AG08395 (cell line): ENCODE measurements around the gene EML3.
"Not testable (repeated sequence)": the region's sequence is repeated elsewhere in the genome, so short reads cannot be mapped to it uniquely, and the experiment has no call there.

ENCODE experiments used
- DNase-seq: peaks from one replicate; pipeline ENCODE4 v3.0.0; 2012; ENCODE audit warnings: mixed read lengths, low spot score

The EML3 gene

DNA sequence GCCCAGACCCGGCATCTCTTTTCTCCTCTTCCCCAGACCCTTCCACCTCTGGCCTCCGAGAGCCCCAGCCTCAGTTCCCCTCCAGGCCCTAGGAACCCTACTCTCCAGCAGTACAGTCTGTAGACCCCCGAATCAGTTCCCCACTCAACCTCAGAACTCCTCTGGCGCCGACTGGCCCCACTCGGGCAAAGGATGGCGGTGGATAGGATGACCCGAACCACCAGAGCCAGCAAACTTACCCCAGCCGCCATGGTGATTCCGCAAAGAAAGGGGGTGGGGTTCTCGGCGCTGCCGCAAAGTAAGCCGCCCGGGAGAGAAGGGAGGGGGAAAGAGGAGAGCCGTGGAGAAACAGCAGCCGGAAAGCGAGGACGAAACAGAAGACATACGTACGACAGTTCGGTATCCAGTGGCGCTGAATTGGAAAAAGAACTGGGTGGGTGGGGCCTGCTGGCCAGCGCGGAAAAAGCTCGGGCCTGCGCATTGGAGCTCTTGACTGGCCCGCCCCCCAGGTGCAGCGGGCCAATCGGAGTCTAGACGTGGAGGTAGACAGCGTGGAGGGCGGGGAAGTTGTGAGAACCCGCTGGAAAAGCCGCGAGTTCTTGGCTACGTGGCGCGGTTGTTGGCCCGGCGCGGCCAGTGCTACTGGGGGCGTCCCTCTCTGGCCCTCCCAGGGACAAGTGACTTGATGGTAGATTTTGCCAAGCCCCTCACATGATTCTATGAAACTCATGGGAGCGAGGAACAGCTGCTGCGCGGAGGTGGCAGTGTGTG, 38.8 kb downstream of the EML3 start, which contains the start of gene EEF1G:
TSS of gene EEF1G (minus strand) at position 300 of the 771 bp plus-strand sequence. CDS start at position 251, 49 bp downstream.
- peak; percentile 99 for DNase-seq

DNA sequence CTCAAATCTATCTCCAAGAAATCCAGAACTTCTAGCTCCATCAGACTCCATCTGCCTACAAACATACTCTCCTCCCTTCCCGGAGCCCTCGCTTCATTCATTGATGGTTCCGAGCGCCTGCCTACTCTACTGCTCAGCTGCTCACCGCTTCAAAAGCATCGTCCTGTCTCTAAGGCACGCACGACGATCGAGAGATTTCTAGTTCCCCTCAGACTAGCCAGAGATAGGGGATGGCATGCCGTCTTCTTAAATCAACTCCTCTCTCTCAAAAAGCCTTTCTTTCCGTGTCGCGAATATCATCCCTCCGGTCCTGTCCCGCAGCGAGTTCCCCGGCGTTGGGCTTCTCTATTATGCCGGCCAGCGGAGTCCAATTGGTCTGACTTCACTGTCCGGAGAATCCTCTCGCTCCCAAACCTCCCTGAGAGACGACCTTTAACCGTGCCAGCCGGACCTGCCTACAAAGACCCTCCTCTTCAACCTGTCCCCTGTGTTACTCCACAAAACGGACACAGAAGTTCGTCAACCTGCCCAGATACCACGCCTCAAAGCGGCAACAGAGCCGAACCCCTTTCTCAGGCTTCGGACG, 39.5 kb downstream of the EML3 start:
- DNase-seq = no peak

GRCh38 chr11:62572431-62572830, 40.1 kb downstream of the EML3 start:
- DNase-seq = no peak

DNA sequence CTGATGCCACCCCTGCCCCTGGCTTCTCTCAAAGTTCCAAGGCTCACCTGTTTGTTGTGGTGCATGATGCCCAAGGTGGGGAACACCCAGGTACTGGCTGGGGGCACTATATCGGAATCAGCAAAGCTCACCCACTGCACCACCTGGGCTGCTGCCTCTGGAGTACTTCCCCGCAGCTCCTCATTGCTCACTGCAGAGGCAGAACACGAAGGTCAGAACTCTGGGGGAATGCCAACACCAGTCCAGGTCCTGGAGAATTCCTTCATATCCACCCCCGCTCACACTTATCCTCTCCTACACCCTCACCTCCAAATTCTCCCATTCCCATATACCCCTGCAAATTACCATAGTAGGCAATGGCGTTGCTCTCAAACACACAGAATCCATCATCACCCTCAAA, 41.1 kb downstream of the EML3 start:
- DNase-seq = not testable (repeated sequence)

DNA sequence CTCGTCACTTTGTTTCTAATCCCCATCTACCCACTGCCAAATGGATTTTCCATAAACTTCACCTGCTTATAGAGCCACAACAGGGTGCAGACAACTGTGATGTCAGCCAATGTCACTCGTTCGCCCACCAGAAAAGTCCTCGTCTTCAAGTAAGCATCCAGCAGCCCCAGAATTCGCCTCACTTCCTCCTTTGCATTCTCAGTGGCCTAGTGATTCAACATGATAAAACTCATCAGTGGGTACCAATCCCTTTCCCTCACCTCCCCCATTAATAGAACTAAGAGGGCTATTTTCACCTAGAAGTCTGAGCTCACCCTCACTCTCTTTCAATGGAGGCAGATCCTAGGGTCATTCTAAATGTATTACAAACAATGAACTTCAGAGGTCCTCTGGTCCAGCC, 41.7 kb downstream of the EML3 start:
- not testable (repeated sequence) for DNase-seq

GRCh38 chr11:62569611-62570010, 43.0 kb downstream of the EML3 start:
- no peak for DNase-seq

DNA sequence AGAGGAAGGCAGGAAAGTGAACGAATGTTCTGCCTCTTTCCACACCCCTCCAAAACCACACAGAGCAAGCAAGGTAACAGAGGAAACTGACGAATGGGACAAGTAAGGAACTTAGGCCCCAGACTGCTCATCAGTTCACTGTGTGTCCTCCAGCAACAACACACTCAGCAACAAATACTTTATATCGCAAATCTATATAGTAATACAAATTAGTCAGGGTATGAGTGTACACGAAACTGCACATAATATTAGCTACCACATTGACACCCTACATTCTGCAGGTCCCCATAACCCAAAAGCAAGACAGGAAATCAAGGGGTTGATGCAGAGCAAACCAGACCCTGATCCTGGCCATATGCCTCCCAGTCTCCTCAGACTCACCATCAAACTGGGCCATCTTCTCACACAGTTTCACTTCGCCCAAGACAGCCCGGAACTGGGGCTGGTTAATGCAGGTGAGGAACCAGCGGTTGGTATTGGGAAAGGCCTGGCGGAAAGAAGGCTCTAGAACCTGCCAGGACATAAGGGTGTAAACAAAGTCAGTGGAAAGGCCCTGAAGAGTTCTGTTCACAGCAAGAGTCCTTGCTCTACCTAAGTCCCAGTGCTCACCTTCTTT, 45.4 kb downstream of the EML3 start:
- no peak for DNase-seq

GRCh38 chr11:62566247-62566646, 46.3 kb downstream of the EML3 start:
- no peak for DNase-seq

- DNase-seq = no peak
Observed at GRCh38 chr11:62565100-62565802, 47.3 kb downstream of the EML3 start.

- not testable (repeated sequence) for DNase-seq
Observed at GRCh38 chr11:62561677-62562230, 50.8 kb downstream of the EML3 start.

- peak; percentile 95 for DNase-seq
Observed at GRCh38 chr11:62560566-62561103, 51.9 kb downstream of the EML3 start.

- DNase-seq = not testable (repeated sequence)
Observed at GRCh38 chr11:62559626-62560025, 52.9 kb downstream of the EML3 start.

DNA sequence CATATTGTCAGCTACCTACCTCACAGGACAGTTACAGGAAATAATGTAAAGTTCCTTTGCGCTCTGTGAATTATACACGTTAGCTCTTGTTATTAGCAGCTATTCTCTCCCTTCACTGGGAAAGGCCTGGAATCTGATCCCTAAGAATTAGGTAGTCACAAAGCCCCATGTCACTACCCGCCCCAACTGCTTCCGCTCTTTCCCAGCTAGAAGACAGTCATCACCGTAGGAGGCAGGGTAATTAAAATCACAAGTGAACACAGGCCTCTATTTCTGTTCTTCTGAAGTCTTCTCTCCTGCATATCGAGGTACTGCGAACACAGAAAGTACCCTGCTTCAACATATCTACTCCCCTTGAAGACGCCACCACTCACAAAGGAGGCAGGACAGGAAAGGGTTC, 53.4 kb downstream of the EML3 start:
- DNase-seq = no peak

DNA sequence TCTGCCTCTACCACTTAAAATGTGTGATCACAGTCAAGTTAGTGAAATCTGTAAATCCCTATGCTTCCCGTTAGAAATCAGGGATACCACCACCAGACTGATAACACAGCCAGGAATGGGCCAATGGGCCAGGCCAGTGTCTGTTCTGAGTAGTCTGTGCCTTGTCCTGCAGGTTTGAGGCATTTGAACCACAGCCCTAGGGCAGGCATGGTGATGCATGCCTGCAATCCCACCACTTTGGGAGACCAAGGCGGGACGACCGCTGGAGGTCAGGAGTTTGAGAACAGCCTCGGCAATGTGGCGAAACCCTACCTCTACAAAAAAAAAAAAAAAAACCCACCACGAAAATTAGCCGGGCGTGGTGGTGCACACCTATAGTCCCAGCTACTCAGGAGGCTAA, 53.9 kb downstream of the EML3 start:
- DNase-seq = no peak

DNA sequence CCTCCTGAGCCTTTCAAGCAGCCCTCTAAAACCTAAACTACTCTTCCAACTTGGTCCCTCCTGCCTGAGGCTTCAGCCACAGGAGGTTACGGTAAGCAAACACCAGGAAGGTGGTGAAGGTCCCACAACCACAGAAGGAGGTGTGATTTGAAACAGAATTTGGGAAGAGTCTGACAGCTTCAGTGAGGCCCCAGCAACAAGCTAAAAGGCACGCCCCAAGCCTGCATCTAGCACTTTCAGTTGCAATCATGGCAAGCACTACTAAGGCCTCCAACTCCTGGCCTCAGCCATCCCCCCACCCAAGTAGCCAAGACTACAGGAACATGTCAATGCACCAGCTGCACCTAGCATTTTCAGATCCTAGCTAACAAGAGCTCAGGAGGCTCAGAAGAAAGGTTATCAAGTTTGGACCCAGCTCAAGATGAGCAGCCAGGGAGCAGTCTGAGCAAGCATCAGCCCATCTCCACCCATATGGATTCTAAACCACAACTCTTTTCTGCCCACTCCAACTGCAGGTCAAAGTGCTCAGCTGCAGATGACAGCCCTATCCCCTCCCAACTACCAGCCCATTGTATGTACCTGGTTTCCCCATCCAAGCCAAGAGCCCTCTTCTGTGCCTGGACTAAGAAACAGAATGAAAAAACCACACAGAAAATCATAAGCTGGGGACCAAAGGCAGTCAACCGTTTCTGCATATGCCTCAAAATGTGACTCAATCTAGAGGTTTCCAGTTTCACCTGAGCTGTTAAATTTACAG, 55.5 kb downstream of the EML3 start:
- no peak for DNase-seq

GRCh38 chr11:62556108-62556874, 56.3 kb downstream of the EML3 start:
- peak; percentile 98 for DNase-seq

GRCh38 chr11:62555464-62556107, 57.0 kb downstream of the EML3 start:
- no peak for DNase-seq

- DNase-seq = no peak
Observed at GRCh38 chr11:62554387-62555167, 58.0 kb downstream of the EML3 start.

DNA sequence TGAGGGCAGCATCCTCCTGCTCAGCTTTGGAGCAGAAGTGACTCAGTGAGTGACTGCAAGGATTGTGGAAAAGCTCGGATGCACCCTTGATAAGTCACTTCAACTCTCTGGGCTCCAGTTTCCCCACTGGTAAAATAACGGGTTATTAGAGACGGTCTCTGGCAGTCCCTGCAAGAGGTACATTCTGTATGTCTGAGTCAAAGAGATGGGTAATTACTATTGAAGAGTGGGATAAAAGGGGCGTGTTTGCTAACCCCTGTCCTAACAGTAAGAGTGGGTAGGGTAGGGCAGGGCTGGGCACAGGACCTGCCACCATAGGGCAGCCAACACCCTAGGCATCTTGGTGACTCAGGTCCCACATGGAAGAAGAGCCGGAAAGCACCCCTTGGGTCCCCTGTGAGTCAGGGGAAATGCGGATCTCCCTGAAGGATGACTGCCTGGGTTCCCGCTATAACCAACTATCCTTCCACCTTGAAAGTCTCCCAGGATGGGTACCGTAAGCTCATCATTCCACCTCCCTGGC, 58.7 kb downstream of the EML3 start:
- DNase-seq = peak; percentile 67
